ENCODE data around the gene DUSP12.

The DUSP12 gene

DNA sequence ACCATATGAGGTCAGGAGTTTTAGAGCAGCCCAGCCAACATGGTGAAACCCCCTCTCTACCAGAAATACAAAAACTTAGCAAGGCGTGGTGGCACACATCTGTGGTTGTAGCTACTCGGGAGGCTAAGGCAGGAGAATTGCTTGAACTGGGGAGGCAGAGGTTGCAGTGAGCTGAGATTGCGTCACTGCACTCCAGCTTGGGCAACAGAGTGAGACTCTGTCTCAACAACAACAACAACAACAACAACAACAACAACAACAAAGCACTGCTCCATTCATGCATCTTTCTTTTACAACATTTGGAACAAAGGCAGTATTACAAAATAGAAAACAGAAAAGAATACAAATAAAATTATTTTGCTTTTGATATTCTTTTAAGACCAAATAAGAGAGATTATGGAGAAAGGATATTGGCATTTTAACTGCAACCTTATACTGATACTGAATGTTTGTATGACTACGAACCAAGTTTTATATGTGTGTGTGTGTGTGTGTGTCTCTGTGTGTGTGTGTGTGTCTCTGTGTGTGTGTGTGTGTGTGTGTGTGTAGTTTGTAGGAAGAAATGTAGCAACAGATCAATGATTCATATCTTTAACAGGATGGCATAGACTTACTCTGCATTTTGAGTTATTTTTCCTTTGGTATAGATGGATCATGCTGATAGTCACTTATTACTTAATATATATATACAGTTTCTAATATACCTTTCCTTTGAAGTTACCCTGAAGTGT lies 41.2 kb downstream of the DUSP12 start:
- Histone ChIP-seq H3K9ac (no peak overlapping the region), H2AFZ (ENCODE audit: low read depth) (no peak overlapping the region), H3K27ac (no peak overlapping the region; the same call in 1 of the 2 replicates), H3K4me3 (IDR thresholded peaks at IDR 0.05; ENCODE audit: insufficient read depth, low read depth, low read length) (no peak overlapping the region), H3K36me3 (ENCODE audit: insufficient read depth) (peaks cover 13% of the 10 kb centered on the region; the same call in 1 of the 2 replicates), H3K4me1 (ENCODE audit: low read depth, poor library complexity, severe bottlenecking) (peaks cover 42% of the 10 kb centered on the region), H3K79me2 (ENCODE audit: insufficient read depth, low read depth) (no peaks in the 10 kb centered on the region), H3K27me3 (ENCODE audit: insufficient read depth, low read depth) (no peaks in the 10 kb centered on the region), H4K20me1 (ENCODE audit: insufficient read depth) (no peaks in the 10 kb centered on the region), H3K4me2 (no peak overlapping the region)
- TF ChIP-seq, protein P1, sequence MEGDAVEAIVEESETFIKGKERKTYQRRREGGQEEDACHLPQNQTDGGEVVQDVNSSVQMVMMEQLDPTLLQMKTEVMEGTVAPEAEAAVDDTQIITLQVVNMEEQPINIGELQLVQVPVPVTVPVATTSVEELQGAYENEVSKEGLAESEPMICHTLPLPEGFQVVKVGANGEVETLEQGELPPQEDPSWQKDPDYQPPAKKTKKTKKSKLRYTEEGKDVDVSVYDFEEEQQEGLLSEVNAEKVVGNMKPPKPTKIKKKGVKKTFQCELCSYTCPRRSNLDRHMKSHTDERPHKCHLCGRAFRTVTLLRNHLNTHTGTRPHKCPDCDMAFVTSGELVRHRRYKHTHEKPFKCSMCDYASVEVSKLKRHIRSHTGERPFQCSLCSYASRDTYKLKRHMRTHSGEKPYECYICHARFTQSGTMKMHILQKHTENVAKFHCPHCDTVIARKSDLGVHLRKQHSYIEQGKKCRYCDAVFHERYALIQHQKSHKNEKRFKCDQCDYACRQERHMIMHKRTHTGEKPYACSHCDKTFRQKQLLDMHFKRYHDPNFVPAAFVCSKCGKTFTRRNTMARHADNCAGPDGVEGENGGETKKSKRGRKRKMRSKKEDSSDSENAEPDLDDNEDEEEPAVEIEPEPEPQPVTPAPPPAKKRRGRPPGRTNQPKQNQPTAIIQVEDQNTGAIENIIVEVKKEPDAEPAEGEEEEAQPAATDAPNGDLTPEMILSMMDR (conservative IDR thresholded peaks at IDR 0.05; ENCODE audit: low read depth, low read length) = no peak

DNA sequence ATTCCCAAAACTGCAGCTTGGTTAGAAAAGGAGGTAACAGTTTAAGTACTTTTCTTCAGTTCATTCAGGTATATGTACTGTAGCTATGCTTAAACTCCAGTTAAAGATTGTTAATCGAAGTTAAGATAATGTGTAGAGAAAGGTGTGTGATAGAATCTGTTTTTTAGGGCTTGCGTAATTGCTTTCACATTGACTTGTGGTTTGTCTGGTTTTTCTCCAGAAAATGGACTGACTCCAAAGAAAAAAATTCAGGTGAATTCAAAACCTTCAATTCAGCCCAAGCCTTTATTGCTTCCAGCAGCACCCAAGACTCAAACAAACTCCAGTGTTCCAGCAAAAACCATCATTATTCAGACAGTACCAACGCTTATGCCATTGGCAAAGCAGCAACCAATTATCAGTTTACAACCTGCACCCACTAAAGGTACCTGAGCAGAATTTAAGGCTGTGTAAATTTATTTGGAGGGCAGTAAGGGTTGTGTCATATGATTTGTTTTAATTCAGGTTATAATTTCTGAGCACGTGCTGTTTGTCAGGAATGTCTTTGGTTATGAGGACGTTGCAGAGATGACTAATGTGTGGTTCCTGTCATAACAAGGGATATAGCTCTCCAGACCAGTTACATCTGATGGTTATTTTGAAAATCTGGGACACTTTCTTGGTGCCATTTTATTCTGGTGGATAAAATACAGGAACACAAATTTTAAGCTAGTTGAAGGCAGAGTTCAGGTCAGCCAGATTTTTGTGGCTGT lies 42.5 kb downstream of the DUSP12 start:
- Histone ChIP-seq H3K36me3 (ENCODE audit: insufficient read depth) (peaks cover 13% of the 10 kb centered on the region; the same call in 1 of the 2 replicates), H3K4me3 (IDR thresholded peaks at IDR 0.05; ENCODE audit: insufficient read depth, low read depth, low read length) (no peak overlapping the region), H3K79me2 (ENCODE audit: insufficient read depth, low read depth) (no peaks in the 10 kb centered on the region), H3K9ac (no peak overlapping the region), H3K4me2 (peak overlapping the region; percentile 8; the same call in 1 of the 2 replicates), H3K4me1 (ENCODE audit: low read depth, poor library complexity, severe bottlenecking) (peaks cover 56% of the 10 kb centered on the region), H3K27ac (peak overlapping the region; percentile 10; the same call in 1 of the 2 replicates), H4K20me1 (ENCODE audit: insufficient read depth) (no peaks in the 10 kb centered on the region), H2AFZ (ENCODE audit: low read depth) (no peak overlapping the region), H3K27me3 (ENCODE audit: insufficient read depth, low read depth) (no peaks in the 10 kb centered on the region)
- TF ChIP-seq, protein P1 (conservative IDR thresholded peaks at IDR 0.05; ENCODE audit: low read depth, low read length) = no peak

DNA sequence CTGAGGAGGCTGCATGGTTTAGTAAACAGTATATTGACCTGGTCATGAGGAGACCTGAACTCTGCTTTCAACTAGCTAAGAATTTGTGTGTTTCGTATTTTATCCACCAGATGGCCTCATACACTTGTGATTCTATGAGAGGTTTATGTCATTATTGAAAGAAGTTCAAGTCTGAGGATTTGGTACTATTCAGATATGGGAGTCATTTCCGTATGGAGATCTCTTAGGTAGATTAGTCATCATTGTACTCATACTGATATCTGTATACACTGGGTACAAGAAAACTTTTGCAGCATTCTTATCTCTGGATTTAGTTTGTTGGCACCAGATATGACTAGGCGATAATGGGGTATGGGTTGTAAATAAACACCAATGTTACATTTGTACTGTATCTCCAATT lies 43.2 kb downstream of the DUSP12 start:
- TF ChIP-seq, protein P1 (conservative IDR thresholded peaks at IDR 0.05; ENCODE audit: low read depth, low read length) = peak; percentile 93
- no peaks in the 10 kb centered on the region for H3K79me2 ChIP-seq (ENCODE audit: insufficient read depth, low read depth)
- H2AFZ ChIP-seq (ENCODE audit: low read depth) = no peak overlapping the region
- no peak overlapping the region for H3K4me3 ChIP-seq (IDR thresholded peaks at IDR 0.05; ENCODE audit: insufficient read depth, low read depth, low read length)
- no peak overlapping the region for H3K9ac ChIP-seq
- no peak overlapping the region; the same call in 1 of the 2 replicates for H3K27ac ChIP-seq
- H3K4me2 ChIP-seq = peak overlapping the region; percentile 10; the same call in 1 of the 2 replicates
- H3K4me1 ChIP-seq (ENCODE audit: low read depth, poor library complexity, severe bottlenecking) = peaks cover 62% of the 10 kb centered on the region
- no peaks in the 10 kb centered on the region for H4K20me1 ChIP-seq (ENCODE audit: insufficient read depth)
- peaks cover 13% of the 10 kb centered on the region; the same call in 1 of the 2 replicates for H3K36me3 ChIP-seq (ENCODE audit: insufficient read depth)
- H3K27me3 ChIP-seq (ENCODE audit: insufficient read depth, low read depth) = no peaks in the 10 kb centered on the region

DNA sequence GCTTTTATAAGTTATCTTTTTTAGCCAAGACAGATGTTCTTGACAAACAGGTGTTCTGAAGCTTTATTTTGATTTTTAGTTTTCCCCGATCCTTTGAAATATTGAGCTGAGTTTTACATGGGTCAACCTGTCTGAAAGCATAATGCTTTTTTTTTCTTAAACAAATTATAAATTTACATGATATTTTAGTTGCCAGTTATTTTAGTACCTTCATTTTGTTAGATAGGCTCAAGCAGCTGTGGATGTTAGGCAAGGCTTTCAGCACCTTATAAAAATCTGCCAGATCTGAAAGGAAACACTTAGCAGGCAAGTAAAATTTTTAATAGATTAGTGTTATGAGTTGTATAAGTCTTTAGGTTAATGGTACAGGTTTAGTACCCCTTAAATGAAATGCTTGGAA lies 50.2 kb downstream of the DUSP12 start:
- Histone ChIP-seq H3K36me3 (ENCODE audit: insufficient read depth) (peaks cover 6% of the 10 kb centered on the region; the same call in 1 of the 2 replicates), H3K9ac (no peak overlapping the region), H3K27me3 (ENCODE audit: insufficient read depth, low read depth) (no peaks in the 10 kb centered on the region), H3K4me1 (ENCODE audit: low read depth, poor library complexity, severe bottlenecking) (peaks cover 96% of the 10 kb centered on the region), H3K4me2 (peak overlapping the region; percentile 92), H2AFZ (ENCODE audit: low read depth) (no peak overlapping the region), H3K4me3 (IDR thresholded peaks at IDR 0.05; ENCODE audit: insufficient read depth, low read depth, low read length) (no peak overlapping the region), H3K27ac (peak overlapping the region; percentile 93), H3K79me2 (ENCODE audit: insufficient read depth, low read depth) (peaks cover 7% of the 10 kb centered on the region; the same call in 1 of the 2 replicates), H4K20me1 (ENCODE audit: insufficient read depth) (no peaks in the 10 kb centered on the region)
- TF ChIP-seq, protein P1 (conservative IDR thresholded peaks at IDR 0.05; ENCODE audit: low read depth, low read length) = no peak

Data from KMS-11 (cell line).